GM18907 (cell line): ENCODE data around the gene GADL1.
A peak's percentile ranks its signal among the peaks of the same experiment; 100 is the strongest.

Source experiments
- ATAC-seq: cut with Tn5 transposase; IDR thresholded peaks from one replicate; pipeline ENCODE4 v1.9.1; 2021; ENCODE audit warnings: mild to moderate bottlenecking, moderate library complexity; ENCODE audit not compliant: unreplicated experiment

Gene GADL1

GRCh38 chr3:30761374-30761773 lies 133.1 kb downstream of the GADL1 start:
- ATAC-seq, result no peak

GRCh38 chr3:30760737-30761136 lies 133.7 kb downstream of the GADL1 start:
- no peak for ATAC-seq

GRCh38 chr3:30760040-30760695 lies 134.3 kb downstream of the GADL1 start:
- no peak for ATAC-seq

- ATAC-seq, result no peak
Measured at GRCh38 chr3:30756218-30756617, 138.2 kb downstream of the GADL1 start.

GRCh38 chr3:30754426-30754825 lies 140.0 kb downstream of the GADL1 start:
- ATAC-seq, result no peak

- no peak for ATAC-seq
Measured at GRCh38 chr3:30753766-30754165, 140.7 kb downstream of the GADL1 start.

- no peak for ATAC-seq
Measured at GRCh38 chr3:30752970-30753369, 141.5 kb downstream of the GADL1 start.

GRCh38 chr3:30752491-30752890 lies 142.0 kb downstream of the GADL1 start:
- ATAC-seq, result no peak

- peak; percentile 62 for ATAC-seq
Measured at GRCh38 chr3:30751610-30752299, 142.7 kb downstream of the GADL1 start.

- no peak for ATAC-seq
Measured at GRCh38 chr3:30750967-30751366, 143.5 kb downstream of the GADL1 start.

- ATAC-seq, result no peak
Measured at GRCh38 chr3:30749230-30749629, 145.2 kb downstream of the GADL1 start.

GRCh38 chr3:30747771-30748281 lies 146.6 kb downstream of the GADL1 start:
- no peak for ATAC-seq

- ATAC-seq, result no peak
Measured at GRCh38 chr3:30743641-30744317, 150.7 kb downstream of the GADL1 start.

GRCh38 chr3:30742796-30743619 lies 151.5 kb downstream of the GADL1 start:
- no peak for ATAC-seq

GRCh38 chr3:30741889-30742288 lies 152.6 kb downstream of the GADL1 start:
- ATAC-seq, result no peak

GRCh38 chr3:30738605-30739004 lies 155.9 kb downstream of the GADL1 start:
- no peak for ATAC-seq

- no peak for ATAC-seq
Measured at GRCh38 chr3:30737743-30738499, 156.5 kb downstream of the GADL1 start.

GRCh38 chr3:30733696-30734095 lies 160.8 kb downstream of the GADL1 start:
- ATAC-seq, result no peak

- no peak for ATAC-seq
Measured at GRCh38 chr3:30733209-30733608, 161.3 kb downstream of the GADL1 start.

- no peak for ATAC-seq
Measured at GRCh38 chr3:30730967-30731366, 163.5 kb downstream of the GADL1 start.
